OCI-LY1 (cell line): ENCODE data around the gene NKD1.

Source experiments
- H2AFZ ChIP-seq: fragments of 200-600 bp; sonication (generic), shearing (Covaris generic); 2 replicates; pipeline ENCODE4 v1.6.0; 2014; ENCODE audit warnings: antibody characterized with exemption, mild to moderate bottlenecking, low read length
- H3F3A ChIP-seq: fragments of 200-600 bp; sonication (generic), shearing (Covaris generic); 2 replicates; pipeline ENCODE4 v1.6.0; 2014; ENCODE audit warnings: mild to moderate bottlenecking, antibody characterized with exemption, low read length, moderate library complexity; ENCODE audit not compliant: insufficient read depth
- H3K27ac ChIP-seq: fragments of 200-600 bp; sonication (generic); 2 replicates; pipeline ENCODE4 v1.5.1; 2014; ENCODE audit warnings: low read length, mixed run types, mild to moderate bottlenecking, low read depth; ENCODE audit not compliant: poor library complexity, severe bottlenecking
- H3K27me3 ChIP-seq: fragments of 200-600 bp; sonication (generic); 2 replicates; pipeline ENCODE4 v1.6.0; 2014; ENCODE audit warnings: antibody characterized with exemption, mild to moderate bottlenecking, low read length, moderate library complexity; ENCODE audit not compliant: insufficient read depth
- H3K36me3 ChIP-seq: fragments of 200-600 bp; sonication (generic); 2 replicates; pipeline ENCODE4 v1.6.1; 2014; ENCODE audit warnings: mild to moderate bottlenecking, antibody characterized with exemption, low read length, moderate library complexity, mixed read lengths; ENCODE audit not compliant: insufficient read depth
- H3K4me1 ChIP-seq: fragments of 200-600 bp; sonication (generic); 2 replicates; pipeline ENCODE4 v1.5.1; 2014; ENCODE audit warnings: mild to moderate bottlenecking, low read length, moderate library complexity; ENCODE audit not compliant: insufficient read depth, severe bottlenecking
- H3K4me2 ChIP-seq: fragments of 200-600 bp; sonication (generic), shearing (Covaris generic); 2 replicates; pipeline ENCODE4 v1.6.1; 2014; ENCODE audit warnings: low read length
- H3K4me3 ChIP-seq: fragments of 200-600 bp; sonication (generic); 2 replicates; pipeline ENCODE4 v1.5.1; 2014; ENCODE audit warnings: low read length, low read depth, mild to moderate bottlenecking, mixed read lengths; ENCODE audit not compliant: poor library complexity, severe bottlenecking
- H3K79me2 ChIP-seq: fragments of 200-600 bp; shearing (Covaris generic); 2 replicates; pipeline ENCODE4 v1.6.1; 2016; ENCODE audit warnings: mixed run types, low read length, mixed read lengths; ENCODE audit not compliant: insufficient read depth
- H3K9ac ChIP-seq: fragments of 200-600 bp; sonication (generic), shearing (Covaris generic); 2 replicates; pipeline ENCODE4 v1.6.1; 2014; ENCODE audit warnings: mild to moderate bottlenecking, low read length, mixed read lengths
- H3K9me2 ChIP-seq: fragments of 200-600 bp; sonication (generic), shearing (Covaris generic); 2 replicates; pipeline ENCODE4 v1.6.1; 2014; ENCODE audit warnings: low read depth, mild to moderate bottlenecking, low read length, mixed read lengths
- H3K9me3 ChIP-seq: fragments of 200-600 bp; shearing (Covaris generic); 2 replicates; pipeline ENCODE4 v1.6.1; 2014; ENCODE audit warnings: low read length, mixed read lengths
- H4K20me1 ChIP-seq: fragments of 200-600 bp; sonication (generic), shearing (Covaris generic); 2 replicates; pipeline ENCODE4 v1.6.0; 2016; ENCODE audit warnings: mild to moderate bottlenecking, low read length; ENCODE audit not compliant: insufficient read depth
- CTCF ChIP-seq: fragments of 200-600 bp; sonication (generic), shearing (Covaris generic); IDR thresholded peaks from 2 replicates; pipeline ENCODE4 v1.5.1; 2017; ENCODE audit warnings: mild to moderate bottlenecking, antibody characterized with exemption, low read length, moderate library complexity, mixed read lengths
- EZH2 ChIP-seq: fragments of 200-600 bp; sonication (generic), shearing (Covaris generic); IDR thresholded peaks from 2 replicates; pipeline ENCODE4 v1.8.0; 2017; ENCODE audit warnings: borderline replicate concordance, mixed run types, mild to moderate bottlenecking, antibody characterized with exemption, low read length, moderate library complexity, mixed read lengths

NKD1 gene

GRCh38 chr16:50505714-50506542 lies 42.3 kb upstream of the NKD1 start:
- Histone ChIP-seq H3K79me2 (no peaks in the 10 kb centered on the region), H3K4me1 (no peaks in the 10 kb centered on the region), H2AFZ (no peak overlapping the region), H3K4me2 (no peak overlapping the region), H3K9me2 (no peaks in the 10 kb centered on the region), H3K27ac (no peak overlapping the region), H3K9me3 (no peaks in the 10 kb centered on the region), H3K36me3 (no peaks in the 10 kb centered on the region), H3K9ac (no peak overlapping the region), H3K4me3 (no peak overlapping the region), H3F3A (no peaks in the 10 kb centered on the region), H4K20me1 (no peaks in the 10 kb centered on the region), H3K27me3 (no peaks in the 10 kb centered on the region)
- TF ChIP-seq CTCF (no peak), EZH2 (no peak)

- no peaks in the 10 kb centered on the region for H3K79me2 ChIP-seq
- H3K4me3 ChIP-seq: no peak overlapping the region
- H3K27me3 ChIP-seq: no peaks in the 10 kb centered on the region
- H3K4me1 ChIP-seq: no peaks in the 10 kb centered on the region
- no peaks in the 10 kb centered on the region for H3K36me3 ChIP-seq
- H3K9ac ChIP-seq: no peak overlapping the region
- H3K27ac ChIP-seq: no peak overlapping the region
- H3K9me2 ChIP-seq: no peaks in the 10 kb centered on the region
- H3K9me3 ChIP-seq: no peaks in the 10 kb centered on the region
- TF ChIP-seq CTCF (no peak), EZH2 (no peak)
- no peaks in the 10 kb centered on the region for H4K20me1 ChIP-seq
- no peak overlapping the region for H3K4me2 ChIP-seq
- no peaks in the 10 kb centered on the region for H3F3A ChIP-seq
- no peak overlapping the region for H2AFZ ChIP-seq
Measured at GRCh38 chr16:50506543-50506937, 41.7 kb upstream of the NKD1 start.

- H3K79me2 ChIP-seq: no peaks in the 10 kb centered on the region
Measured at GRCh38 chr16:50507397-50507796, 40.8 kb upstream of the NKD1 start.

More at GRCh38 chr16:50507397-50507796, 40.8 kb upstream of the NKD1 start:
- H3K9ac ChIP-seq: no peak overlapping the region
- no peaks in the 10 kb centered on the region for H3K9me3 ChIP-seq
- no peaks in the 10 kb centered on the region for H3F3A ChIP-seq
- H3K27ac ChIP-seq: no peak overlapping the region
- no peaks in the 10 kb centered on the region for H3K27me3 ChIP-seq
- no peak overlapping the region for H3K4me3 ChIP-seq
- H3K36me3 ChIP-seq: no peaks in the 10 kb centered on the region
- no peak overlapping the region for H3K4me2 ChIP-seq
- no peaks in the 10 kb centered on the region for H3K4me1 ChIP-seq
- H2AFZ ChIP-seq: no peak overlapping the region
- no peaks in the 10 kb centered on the region for H4K20me1 ChIP-seq
- no peak for TF ChIP-seq CTCF
- no peak for TF ChIP-seq EZH2
- H3K9me2 ChIP-seq: no peaks in the 10 kb centered on the region
